ENCODE results near the gene ALDH1A1.

The ALDH1A1 gene

GRCh38 chr9:72952914-72953313 lies at the start of gene ALDH1A1:
Gene ALDH1A1 (minus strand): TSS chr9:72953053. CDS start chr9:72953000, 53 bp downstream.
- no peak for DNase-seq (ENCODE audit: low spot score)

GRCh38 chr9:73001860-73002259 lies 49.0 kb upstream of the ALDH1A1 start:
- no peak for DNase-seq (ENCODE audit: low spot score)

- no peak for DNase-seq (ENCODE audit: low spot score)
Observed at GRCh38 chr9:72998363-72998762, 45.5 kb upstream of the ALDH1A1 start.

GRCh38 chr9:72997387-72997995 lies 44.6 kb upstream of the ALDH1A1 start:
- peak; percentile 58 for DNase-seq (ENCODE audit: low spot score)

GRCh38 chr9:72996684-72997314 lies 43.9 kb upstream of the ALDH1A1 start:
- DNase-seq (ENCODE audit: low spot score), result peak; percentile 25

GRCh38 chr9:72996114-72996513 lies 43.3 kb upstream of the ALDH1A1 start:
- DNase-seq (ENCODE audit: low spot score), result peak; percentile 92

GRCh38 chr9:72995131-72996024 lies 42.5 kb upstream of the ALDH1A1 start:
- DNase-seq (ENCODE audit: low spot score), result no peak

- DNase-seq (ENCODE audit: low spot score), result no peak
Observed at GRCh38 chr9:72991772-72992171, 38.9 kb upstream of the ALDH1A1 start.

- no peak for DNase-seq (ENCODE audit: low spot score)
Observed at GRCh38 chr9:72990397-72991182, 37.7 kb upstream of the ALDH1A1 start.

- no peak for DNase-seq (ENCODE audit: low spot score)
Observed at GRCh38 chr9:72986522-72987116, 33.8 kb upstream of the ALDH1A1 start.

- DNase-seq (ENCODE audit: low spot score), result no peak
Observed at GRCh38 chr9:72985746-72986145, 32.9 kb upstream of the ALDH1A1 start.

- no peak for DNase-seq (ENCODE audit: low spot score)
Observed at GRCh38 chr9:72984991-72985390, 32.1 kb upstream of the ALDH1A1 start.

- no peak for DNase-seq (ENCODE audit: low spot score)
Observed at GRCh38 chr9:72984226-72984947, 31.5 kb upstream of the ALDH1A1 start.

- no peak for DNase-seq (ENCODE audit: low spot score)
Observed at GRCh38 chr9:72983512-72984225, 30.8 kb upstream of the ALDH1A1 start.

- no peak for DNase-seq (ENCODE audit: low spot score)
Observed at GRCh38 chr9:72983056-72983455, 30.2 kb upstream of the ALDH1A1 start.

- DNase-seq (ENCODE audit: low spot score), result no peak
Observed at GRCh38 chr9:72982146-72982799, 29.4 kb upstream of the ALDH1A1 start.

GRCh38 chr9:72981433-72981832 lies 28.6 kb upstream of the ALDH1A1 start:
- DNase-seq (ENCODE audit: low spot score), result no peak

- DNase-seq (ENCODE audit: low spot score), result no peak
Observed at GRCh38 chr9:72980600-72981265, 27.9 kb upstream of the ALDH1A1 start.

GRCh38 chr9:72980183-72980582 lies 27.3 kb upstream of the ALDH1A1 start:
- no peak for DNase-seq (ENCODE audit: low spot score)
